WERI-Rb-1 (cell line): ENCODE measurements around the gene CDH6.

Source experiments
- DNase-seq: peaks from one replicate; pipeline ENCODE4 v3.0.0-alpha.2; 2020
- H3K27ac ChIP-seq: fragments of 250-450 bp; sonication (Bioruptor Pico); 2 replicates; pipeline ENCODE4 v1.5.1; 2020; ENCODE audit warnings: mild to moderate bottlenecking, moderate library complexity
- H3K27me3 ChIP-seq: fragments of 250-450 bp; sonication (Bioruptor Pico); 2 replicates; pipeline ENCODE4 v1.5.1; 2021; ENCODE audit warnings: mild to moderate bottlenecking, low read depth, moderate library complexity; ENCODE audit not compliant: insufficient read depth, severe bottlenecking
- H3K36me3 ChIP-seq: fragments of 250-450 bp; sonication (Bioruptor Pico); 2 replicates; pipeline ENCODE4 v1.5.1; 2020; ENCODE audit warnings: mild to moderate bottlenecking, moderate library complexity
- H3K4me3 ChIP-seq: 2 replicates; pipeline ENCODE4 v1.5.1; 2011; ENCODE audit warnings: low read depth, mild to moderate bottlenecking, control low read depth, low read length
- H3K9me3 ChIP-seq: fragments of 250-450 bp; sonication (Bioruptor Pico); 2 replicates; pipeline ENCODE4 v1.5.1; 2021; ENCODE audit warnings: mild to moderate bottlenecking, moderate library complexity; ENCODE audit not compliant: severe bottlenecking
- TF ChIP-seq, protein P1 (sequence below): IDR thresholded peaks from 2 replicates; pipeline ENCODE4 v1.5.1; 2011; ENCODE audit warnings: low read depth, mild to moderate bottlenecking, control low read depth, inconsistent platforms, low read length

CDH6 gene

GRCh38 chr5:31235381-31235780, 41.9 kb downstream of the CDH6 start:
- Histone ChIP-seq H3K27ac (no peak overlapping the region), H3K4me3 (no peak overlapping the region), H3K9me3 (no peaks in the 10 kb centered on the region), H3K27me3 (no peaks in the 10 kb centered on the region), H3K36me3 (no peaks in the 10 kb centered on the region)
- TF ChIP-seq, protein P1, sequence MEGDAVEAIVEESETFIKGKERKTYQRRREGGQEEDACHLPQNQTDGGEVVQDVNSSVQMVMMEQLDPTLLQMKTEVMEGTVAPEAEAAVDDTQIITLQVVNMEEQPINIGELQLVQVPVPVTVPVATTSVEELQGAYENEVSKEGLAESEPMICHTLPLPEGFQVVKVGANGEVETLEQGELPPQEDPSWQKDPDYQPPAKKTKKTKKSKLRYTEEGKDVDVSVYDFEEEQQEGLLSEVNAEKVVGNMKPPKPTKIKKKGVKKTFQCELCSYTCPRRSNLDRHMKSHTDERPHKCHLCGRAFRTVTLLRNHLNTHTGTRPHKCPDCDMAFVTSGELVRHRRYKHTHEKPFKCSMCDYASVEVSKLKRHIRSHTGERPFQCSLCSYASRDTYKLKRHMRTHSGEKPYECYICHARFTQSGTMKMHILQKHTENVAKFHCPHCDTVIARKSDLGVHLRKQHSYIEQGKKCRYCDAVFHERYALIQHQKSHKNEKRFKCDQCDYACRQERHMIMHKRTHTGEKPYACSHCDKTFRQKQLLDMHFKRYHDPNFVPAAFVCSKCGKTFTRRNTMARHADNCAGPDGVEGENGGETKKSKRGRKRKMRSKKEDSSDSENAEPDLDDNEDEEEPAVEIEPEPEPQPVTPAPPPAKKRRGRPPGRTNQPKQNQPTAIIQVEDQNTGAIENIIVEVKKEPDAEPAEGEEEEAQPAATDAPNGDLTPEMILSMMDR: no peak
- DNase-seq: no peak

- TF ChIP-seq, protein P1: no peak
- Histone ChIP-seq H3K36me3 (no peaks in the 10 kb centered on the region), H3K27ac (no peak overlapping the region), H3K27me3 (no peaks in the 10 kb centered on the region), H3K4me3 (no peak overlapping the region), H3K9me3 (no peaks in the 10 kb centered on the region)
- DNase-seq: no peak
Measured at GRCh38 chr5:31236339-31236738, 42.9 kb downstream of the CDH6 start.

DNA sequence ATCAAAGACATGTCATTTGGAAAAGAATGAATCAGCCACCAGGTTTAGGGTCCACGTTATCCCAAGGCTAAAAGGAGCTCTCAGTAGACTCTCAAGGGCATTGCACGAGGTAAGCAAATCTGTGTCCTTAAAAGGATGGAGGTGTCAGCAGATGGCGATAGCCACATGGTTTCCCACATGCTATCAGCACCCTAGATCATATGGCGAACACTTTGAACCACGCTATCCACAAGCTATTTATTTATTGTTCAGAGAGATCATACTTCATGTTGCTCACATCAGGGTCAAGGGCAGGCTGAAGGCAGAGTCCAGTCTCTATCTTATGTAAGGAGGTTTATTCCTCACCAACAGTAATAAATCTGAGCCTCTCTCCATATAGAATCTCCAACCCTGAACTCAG, 43.7 kb downstream of the CDH6 start:
- Histone ChIP-seq H3K4me3 (no peak overlapping the region), H3K9me3 (no peaks in the 10 kb centered on the region), H3K36me3 (no peaks in the 10 kb centered on the region), H3K27ac (no peak overlapping the region), H3K27me3 (no peaks in the 10 kb centered on the region)
- TF ChIP-seq, protein P1: peak; percentile 60
- peak; percentile 39 for DNase-seq

GRCh38 chr5:31238497-31238896, 45.0 kb downstream of the CDH6 start:
- H3K9me3 ChIP-seq: no peaks in the 10 kb centered on the region
- no peaks in the 10 kb centered on the region for H3K27me3 ChIP-seq
- no peak for DNase-seq
- H3K36me3 ChIP-seq: no peaks in the 10 kb centered on the region
- TF ChIP-seq, protein P1: no peak
- no peak overlapping the region for H3K27ac ChIP-seq
- no peak overlapping the region for H3K4me3 ChIP-seq

DNA sequence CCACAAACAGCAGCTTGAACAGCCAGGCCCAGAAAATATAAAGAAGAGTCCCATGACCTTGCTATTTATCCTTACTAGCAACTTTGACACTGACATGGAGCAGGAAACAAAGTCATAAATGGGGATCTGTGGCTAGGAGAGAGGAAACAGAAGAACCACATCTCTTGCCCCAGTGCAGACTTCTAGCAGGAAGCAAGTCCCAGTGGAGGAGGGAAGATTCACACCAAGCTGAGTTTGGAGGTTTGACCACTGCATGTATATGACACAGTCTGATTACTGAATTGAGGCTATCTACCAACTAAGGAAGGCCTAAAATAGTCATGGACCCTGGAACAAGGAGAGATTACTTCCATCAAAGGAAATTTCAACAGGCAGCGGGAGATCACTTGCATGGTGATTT, 51.4 kb downstream of the CDH6 start:
- Histone ChIP-seq H3K27me3 (no peaks in the 10 kb centered on the region), H3K36me3 (no peaks in the 10 kb centered on the region), H3K27ac (no peak overlapping the region), H3K4me3 (no peak overlapping the region), H3K9me3 (no peaks in the 10 kb centered on the region)
- no peak for DNase-seq
- TF ChIP-seq, protein P1: no peak

GRCh38 chr5:31247381-31247780, 53.9 kb downstream of the CDH6 start:
- Histone ChIP-seq H3K4me3 (no peak overlapping the region), H3K36me3 (no peaks in the 10 kb centered on the region), H3K27me3 (no peaks in the 10 kb centered on the region), H3K27ac (no peak overlapping the region), H3K9me3 (no peaks in the 10 kb centered on the region)
- no peak for DNase-seq
- TF ChIP-seq, protein P1: no peak
